HL-60 (cell line): Measurements from ENCODE around the gene NF1.

ENCODE experiments used
- DNase-seq, 2 experiments: peaks; one replicate each; pipeline ENCODE4 v3.0.0-alpha.2; 2010 to 2020; ENCODE audit warnings: low read depth in 1 of 2, low spot score in 1 of 2
- H3K27ac ChIP-seq: fragments of 250-450 bp; sonication (Bioruptor Pico); replicated peaks from 2 replicates; pipeline ENCODE4 v1.5.1; 2020; ENCODE audit warnings: mild to moderate bottlenecking, moderate library complexity
- H3K27me3 ChIP-seq: fragments of 250-450 bp; sonication (Bioruptor Pico); 2 replicates; pipeline ENCODE4 v1.5.1; 2021; ENCODE audit warnings: mild to moderate bottlenecking, moderate library complexity; ENCODE audit not compliant: insufficient read depth, poor library complexity, severe bottlenecking
- H3K4me3 ChIP-seq: replicated peaks from 2 replicates; pipeline ENCODE4 v1.5.1; 2011; ENCODE audit warnings: mild to moderate bottlenecking, control low read depth, low read length; ENCODE audit not compliant: insufficient read depth
- SPI1 ChIP-seq: IDR thresholded peaks from 2 replicates; pipeline ENCODE4 v1.6.1; 2012; ENCODE audit warnings: low read depth, mild to moderate bottlenecking, borderline replicate concordance
- microRNA-seq: library from miRNA; unstranded; fragments of <30 nt; microRNA quantifications from one replicate; pipeline ENCODE4, GENCODE V29; 2018

Gene NF1

DNA sequence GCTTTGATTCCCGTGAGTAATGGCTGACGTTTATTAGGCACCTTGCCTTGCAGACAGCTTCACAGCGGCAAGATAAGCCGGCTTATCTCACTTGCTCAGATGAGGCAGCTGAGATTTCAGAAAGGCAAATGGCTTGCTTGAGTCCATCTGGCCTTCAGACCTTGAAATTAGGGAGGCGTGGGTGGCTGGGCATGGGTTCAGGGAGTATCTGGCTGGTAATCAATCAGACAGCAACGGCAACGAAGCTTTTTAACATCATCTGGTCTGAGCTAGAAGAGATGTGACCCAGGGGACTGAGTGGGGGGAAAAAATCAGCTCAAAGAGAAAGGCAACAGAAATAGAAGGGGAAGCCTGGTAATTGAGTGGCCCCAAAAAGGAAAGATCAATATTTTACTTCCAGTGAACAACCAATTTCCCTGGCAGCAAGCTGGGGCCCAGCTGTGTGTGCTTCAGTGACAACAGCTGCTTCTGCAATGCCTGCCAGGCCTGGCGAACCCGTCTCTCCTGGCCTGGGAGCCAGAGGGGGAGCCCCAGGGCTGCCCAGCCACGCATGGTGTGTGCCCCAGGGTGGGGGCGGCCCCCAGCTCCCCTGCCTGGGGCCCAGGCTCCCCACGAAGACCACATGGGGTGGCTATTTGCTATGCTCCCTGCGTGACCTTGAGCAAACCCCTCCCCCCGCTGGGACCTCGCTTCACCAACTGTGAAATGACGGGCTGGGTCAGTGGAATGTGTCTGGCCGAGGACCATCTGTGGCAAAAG lies 330.7 kb downstream of the NF1 start:
- no peak for TF ChIP-seq SPI1
- Histone ChIP-seq H3K27me3 (no peaks in the 10 kb centered on the region), H3K4me3 (no peak overlapping the region), H3K27ac (no peak overlapping the region)
- DNase-seq = no peak

Small RNA genes lying within 50 kb of the gene (microRNA-seq; reads per million reads assigned to microRNA genes)
- 1.8 reads per million for gene MIR4733
